ENCODE results near the gene SFT2D1. TPM values are rescaled to one million over a fixed set of nuclear protein-coding genes. Genes with fewer than 3 reads are reported as not detected.

Gene SFT2D1
- total RNA-seq, 1 donor from 2014 or later: 19.3 TPM

DNA sequence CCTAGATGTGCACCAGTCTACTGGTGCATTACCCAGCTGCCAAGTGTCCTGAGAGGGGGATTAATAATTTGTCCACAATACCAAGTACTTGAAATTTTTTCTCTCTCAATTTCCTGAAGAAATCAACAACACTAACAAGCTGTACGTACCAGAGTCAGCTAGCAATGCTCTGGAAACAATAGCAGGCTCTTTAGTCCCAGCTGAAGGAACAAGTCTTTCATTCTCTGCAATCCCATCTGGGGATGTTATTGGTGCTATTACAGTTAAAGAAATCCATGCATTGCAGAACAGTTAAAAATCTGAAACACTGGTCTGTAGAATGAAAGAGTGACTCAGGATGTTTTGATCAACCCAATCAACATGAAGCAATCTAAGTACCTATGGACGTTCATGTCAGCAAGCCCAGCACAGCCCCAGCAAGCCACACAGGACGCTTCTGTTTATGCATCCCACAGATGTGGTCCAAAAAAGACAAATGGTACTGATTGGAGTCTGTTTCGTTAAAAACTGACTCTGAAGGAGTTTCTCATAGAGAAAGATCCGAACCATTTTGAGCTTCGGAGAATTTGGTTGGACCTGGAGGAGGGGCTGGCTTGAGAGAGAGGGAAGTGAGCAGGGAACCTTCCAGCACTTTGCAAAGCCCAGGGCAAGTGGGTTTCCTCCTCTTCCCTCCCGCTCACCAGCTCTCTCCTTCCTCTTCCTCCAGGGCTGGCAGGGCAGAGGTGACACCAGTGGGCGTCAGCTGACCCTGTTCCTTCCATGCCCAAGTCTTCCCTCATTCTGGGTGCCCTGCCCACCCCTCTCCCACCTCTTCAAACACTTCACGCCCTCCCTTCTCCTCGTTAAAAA lies 46.1 kb downstream of the SFT2D1 start:
- no peaks in the 10 kb centered on the region for H3K9me3 ChIP-seq (replicated peaks)
- no peaks in the 10 kb centered on the region for H3K4me1 ChIP-seq
- intact Hi-C loops (cut with micrococcal nuclease): no loop called here
- DNase-seq: no peak
- no peaks in the 10 kb centered on the region for H3K36me3 ChIP-seq
- no peak overlapping the region for H3K4me3 ChIP-seq
- TF ChIP-seq, protein P1, sequence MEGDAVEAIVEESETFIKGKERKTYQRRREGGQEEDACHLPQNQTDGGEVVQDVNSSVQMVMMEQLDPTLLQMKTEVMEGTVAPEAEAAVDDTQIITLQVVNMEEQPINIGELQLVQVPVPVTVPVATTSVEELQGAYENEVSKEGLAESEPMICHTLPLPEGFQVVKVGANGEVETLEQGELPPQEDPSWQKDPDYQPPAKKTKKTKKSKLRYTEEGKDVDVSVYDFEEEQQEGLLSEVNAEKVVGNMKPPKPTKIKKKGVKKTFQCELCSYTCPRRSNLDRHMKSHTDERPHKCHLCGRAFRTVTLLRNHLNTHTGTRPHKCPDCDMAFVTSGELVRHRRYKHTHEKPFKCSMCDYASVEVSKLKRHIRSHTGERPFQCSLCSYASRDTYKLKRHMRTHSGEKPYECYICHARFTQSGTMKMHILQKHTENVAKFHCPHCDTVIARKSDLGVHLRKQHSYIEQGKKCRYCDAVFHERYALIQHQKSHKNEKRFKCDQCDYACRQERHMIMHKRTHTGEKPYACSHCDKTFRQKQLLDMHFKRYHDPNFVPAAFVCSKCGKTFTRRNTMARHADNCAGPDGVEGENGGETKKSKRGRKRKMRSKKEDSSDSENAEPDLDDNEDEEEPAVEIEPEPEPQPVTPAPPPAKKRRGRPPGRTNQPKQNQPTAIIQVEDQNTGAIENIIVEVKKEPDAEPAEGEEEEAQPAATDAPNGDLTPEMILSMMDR (IDR thresholded peaks at IDR 0.05; ENCODE audit: borderline replicate concordance): no peak
- H3K27ac ChIP-seq (replicated peaks): no peak overlapping the region
- peaks cover 90% of the 10 kb centered on the region for H3K27me3 ChIP-seq (ENCODE audit: low read depth)

DNA sequence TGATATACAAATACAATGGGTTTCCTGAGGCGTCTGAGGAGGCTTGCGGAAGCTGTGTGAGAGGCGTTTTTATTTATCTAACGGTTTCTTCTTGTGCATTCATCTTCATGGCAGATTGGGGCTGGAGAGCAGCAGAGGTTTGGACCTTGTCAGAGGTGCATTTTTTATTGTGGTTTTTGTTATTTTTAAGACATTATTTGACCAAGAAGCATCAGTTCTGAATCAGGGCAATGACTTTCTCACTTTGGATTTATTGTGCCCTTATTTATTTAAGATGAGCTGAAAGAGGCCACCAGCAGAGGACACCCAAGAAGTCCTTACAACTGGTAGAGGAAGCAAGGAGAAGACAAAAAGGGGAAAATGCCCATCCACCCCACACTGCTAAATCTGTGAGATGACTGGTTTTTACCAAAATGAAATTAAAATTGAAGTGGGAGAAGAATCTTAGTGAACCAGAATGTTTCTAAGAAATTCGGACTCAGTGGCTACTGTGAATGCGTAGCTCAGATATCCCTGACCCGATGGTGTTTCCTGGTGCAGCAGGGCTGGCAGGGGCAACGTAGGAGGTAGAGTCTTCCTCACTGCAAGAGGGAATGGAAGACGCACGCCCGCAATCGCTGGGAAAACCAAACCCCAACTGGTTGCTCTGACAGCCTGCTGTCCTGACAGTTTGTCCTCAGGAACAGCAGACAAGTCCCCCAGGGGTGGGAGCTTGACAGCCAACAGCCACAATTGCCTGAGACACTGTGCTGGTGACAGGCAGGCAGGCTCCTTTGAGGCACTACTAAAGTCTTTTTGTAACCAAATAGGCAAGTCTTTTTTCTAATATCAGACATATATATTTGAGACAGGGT lies 48.4 kb downstream of the SFT2D1 start:
- Histone ChIP-seq H3K4me3 (no peak overlapping the region), H3K27ac (replicated peaks) (no peak overlapping the region), H3K36me3 (no peaks in the 10 kb centered on the region), H3K4me1 (no peaks in the 10 kb centered on the region), H3K27me3 (ENCODE audit: low read depth) (peaks cover 79% of the 10 kb centered on the region), H3K9me3 (replicated peaks) (no peaks in the 10 kb centered on the region)
- DNase-seq: no peak
- intact Hi-C loops (cut with micrococcal nuclease): no loop called here
- TF ChIP-seq, protein P1 (IDR thresholded peaks at IDR 0.05; ENCODE audit: borderline replicate concordance): no peak

DNA sequence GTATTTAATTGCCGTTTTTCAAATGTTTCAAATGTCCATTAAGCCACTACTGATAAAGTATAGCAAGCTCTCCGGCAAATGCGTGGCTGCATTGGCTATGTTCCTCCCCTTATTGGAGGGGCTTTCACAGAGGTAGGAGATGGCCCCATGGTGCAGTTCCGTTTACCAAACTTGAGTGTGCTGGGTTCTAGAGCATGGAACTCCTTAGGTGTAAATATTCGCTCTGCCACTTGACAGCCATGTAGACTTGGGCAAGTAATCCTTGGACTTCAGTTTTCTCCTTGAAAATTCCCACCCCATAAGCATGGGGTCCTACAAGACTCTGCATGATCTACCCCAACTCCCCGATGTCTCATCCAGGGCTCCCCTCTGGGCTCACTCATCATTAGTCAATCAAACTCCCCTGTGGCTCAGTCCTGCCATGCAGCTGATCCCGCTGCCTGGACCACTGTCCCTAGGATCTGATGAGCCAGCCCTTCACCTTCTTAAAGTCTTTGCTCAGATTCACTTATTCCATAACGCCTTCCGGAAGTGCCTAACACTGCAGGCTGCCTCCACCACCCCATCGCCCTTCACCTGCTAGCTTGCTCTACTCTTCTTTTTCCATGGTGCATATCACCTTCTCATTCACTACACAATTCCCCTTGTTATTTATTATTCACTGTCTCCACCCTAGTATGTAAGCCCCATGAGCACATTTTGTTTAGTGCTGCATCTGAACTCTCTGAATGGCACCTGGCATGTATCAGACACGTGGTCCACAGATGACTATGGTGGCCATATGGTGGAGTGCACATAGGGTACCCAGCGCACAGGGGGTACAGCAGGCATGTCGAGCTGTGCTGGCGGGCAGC lies 52.9 kb downstream of the SFT2D1 start:
- H3K36me3 ChIP-seq: no peaks in the 10 kb centered on the region
- H3K4me3 ChIP-seq: no peak overlapping the region
- TF ChIP-seq, protein P1 (IDR thresholded peaks at IDR 0.05; ENCODE audit: borderline replicate concordance): no peak
- intact Hi-C loops (cut with micrococcal nuclease): no loop called here
- no peak for DNase-seq
- no peaks in the 10 kb centered on the region for H3K4me1 ChIP-seq
- H3K9me3 ChIP-seq (replicated peaks): no peaks in the 10 kb centered on the region
- no peak overlapping the region for H3K27ac ChIP-seq (replicated peaks)
- peaks cover 49% of the 10 kb centered on the region for H3K27me3 ChIP-seq (ENCODE audit: low read depth)

DNA sequence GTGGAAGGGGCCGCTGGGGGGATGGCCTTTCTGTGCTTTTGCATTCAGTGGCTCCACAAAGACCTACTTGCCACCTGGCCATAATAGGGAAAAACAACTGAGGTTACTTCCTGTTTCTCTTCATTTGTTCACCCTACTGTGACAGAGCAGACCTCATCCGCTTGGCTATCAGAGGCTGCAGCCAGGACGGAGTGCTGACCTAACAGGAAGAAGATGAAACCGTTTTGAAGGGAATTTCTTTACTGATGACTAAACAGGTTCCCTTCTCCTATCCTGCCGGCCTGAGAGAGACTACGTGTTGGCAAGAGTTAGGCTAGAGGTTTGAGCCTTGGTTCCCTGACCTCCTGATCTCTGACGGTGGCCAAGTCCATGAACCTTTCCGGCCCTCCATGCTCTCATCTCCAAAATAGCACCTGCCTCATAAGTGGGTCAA lies 55.5 kb downstream of the SFT2D1 start:
- no peak overlapping the region for H3K27ac ChIP-seq (replicated peaks)
- H3K27me3 ChIP-seq (ENCODE audit: low read depth): peaks cover 46% of the 10 kb centered on the region
- H3K36me3 ChIP-seq: no peaks in the 10 kb centered on the region
- H3K9me3 ChIP-seq (replicated peaks): no peaks in the 10 kb centered on the region
- intact Hi-C loops (cut with micrococcal nuclease): no loop called here
- no peaks in the 10 kb centered on the region for H3K4me1 ChIP-seq
- no peak overlapping the region for H3K4me3 ChIP-seq
- DNase-seq: no peak
- TF ChIP-seq, protein P1 (IDR thresholded peaks at IDR 0.05; ENCODE audit: borderline replicate concordance): no peak

DNA sequence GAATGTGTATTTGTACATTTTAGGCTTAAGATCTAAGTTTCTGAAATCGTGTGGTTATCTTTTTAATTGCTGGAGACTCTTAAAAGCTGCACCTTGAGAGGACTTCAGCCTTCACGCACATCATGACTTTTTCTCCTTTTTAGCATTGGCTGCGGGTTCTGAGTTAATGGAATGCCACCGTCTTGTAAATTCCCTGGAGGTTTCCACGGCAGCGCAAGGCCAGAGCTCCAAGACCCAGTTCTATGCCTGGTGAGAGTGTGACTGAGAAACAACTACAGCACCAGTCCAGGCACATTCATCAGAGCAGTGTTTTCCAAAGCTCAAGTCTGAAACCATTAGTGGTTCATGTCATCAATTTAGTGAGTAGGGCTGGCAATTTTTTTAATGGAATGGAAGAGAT lies 57.1 kb downstream of the SFT2D1 start:
- H3K36me3 ChIP-seq: no peaks in the 10 kb centered on the region
- H3K27me3 ChIP-seq (ENCODE audit: low read depth): peaks cover 46% of the 10 kb centered on the region
- TF ChIP-seq, protein P1 (IDR thresholded peaks at IDR 0.05; ENCODE audit: borderline replicate concordance): no peak
- H3K9me3 ChIP-seq (replicated peaks): no peaks in the 10 kb centered on the region
- no peak for DNase-seq
- no peaks in the 10 kb centered on the region for H3K4me1 ChIP-seq
- no peak overlapping the region for H3K27ac ChIP-seq (replicated peaks)
- no peak overlapping the region for H3K4me3 ChIP-seq
- intact Hi-C loops (cut with micrococcal nuclease): no loop called here

Measured in left ventricle myocardium inferior (tissue), 1 donor.